HG02885 (cell line): ENCODE measurements around the gene TMSB4X.
"Not testable (repeated sequence)": the region's sequence is repeated elsewhere in the genome, so short reads cannot be mapped to it uniquely, and the experiment has no call there.

Experiments used
- ATAC-seq: cut with Tn5 transposase; IDR thresholded peaks from one replicate; pipeline ENCODE4 v1.9.1; 2021; ENCODE audit warnings: mild to moderate bottlenecking; ENCODE audit not compliant: unreplicated experiment, poor library complexity

Gene TMSB4X

DNA sequence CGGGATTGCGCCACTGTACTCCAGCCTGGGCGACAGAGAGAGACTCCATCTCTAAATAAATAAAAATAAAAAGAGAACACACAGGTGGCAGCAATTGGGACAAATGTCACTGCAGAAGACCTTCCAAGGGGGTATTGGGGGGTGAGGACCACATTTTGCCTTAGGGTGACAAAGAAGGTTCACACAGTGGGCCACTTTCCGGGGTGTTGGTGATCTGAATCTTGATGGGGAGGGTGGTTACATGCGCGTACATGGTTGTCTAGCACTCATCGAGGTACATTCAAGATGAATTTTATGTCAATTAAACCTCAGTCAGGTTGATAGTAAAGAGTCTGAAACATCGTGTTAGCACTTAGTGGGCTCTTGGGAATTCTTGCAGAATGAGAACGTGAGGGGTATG lies 20.5 kb upstream of the TMSB4X start:
- no peak for ATAC-seq

DNA sequence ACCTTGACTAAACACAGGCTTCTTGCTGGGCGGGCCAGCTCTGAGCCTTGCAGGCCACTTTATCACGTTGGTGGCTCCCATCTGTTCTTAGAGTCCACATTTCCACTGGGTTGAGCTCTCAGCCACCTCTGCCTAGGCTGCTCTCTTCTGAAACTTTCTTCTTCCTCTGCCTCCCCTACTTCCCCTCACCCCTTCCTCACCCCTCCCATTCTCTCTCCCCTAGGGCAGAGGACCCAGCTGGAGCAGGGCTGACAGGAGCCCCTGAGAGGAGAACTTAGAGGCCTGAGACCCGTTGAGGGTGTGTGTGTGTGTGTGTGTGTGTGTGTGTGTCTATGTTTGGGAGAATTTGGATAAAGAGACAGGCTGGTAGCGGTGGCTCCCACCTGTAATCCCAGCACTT lies 19.9 kb upstream of the TMSB4X start:
- no peak for ATAC-seq

DNA sequence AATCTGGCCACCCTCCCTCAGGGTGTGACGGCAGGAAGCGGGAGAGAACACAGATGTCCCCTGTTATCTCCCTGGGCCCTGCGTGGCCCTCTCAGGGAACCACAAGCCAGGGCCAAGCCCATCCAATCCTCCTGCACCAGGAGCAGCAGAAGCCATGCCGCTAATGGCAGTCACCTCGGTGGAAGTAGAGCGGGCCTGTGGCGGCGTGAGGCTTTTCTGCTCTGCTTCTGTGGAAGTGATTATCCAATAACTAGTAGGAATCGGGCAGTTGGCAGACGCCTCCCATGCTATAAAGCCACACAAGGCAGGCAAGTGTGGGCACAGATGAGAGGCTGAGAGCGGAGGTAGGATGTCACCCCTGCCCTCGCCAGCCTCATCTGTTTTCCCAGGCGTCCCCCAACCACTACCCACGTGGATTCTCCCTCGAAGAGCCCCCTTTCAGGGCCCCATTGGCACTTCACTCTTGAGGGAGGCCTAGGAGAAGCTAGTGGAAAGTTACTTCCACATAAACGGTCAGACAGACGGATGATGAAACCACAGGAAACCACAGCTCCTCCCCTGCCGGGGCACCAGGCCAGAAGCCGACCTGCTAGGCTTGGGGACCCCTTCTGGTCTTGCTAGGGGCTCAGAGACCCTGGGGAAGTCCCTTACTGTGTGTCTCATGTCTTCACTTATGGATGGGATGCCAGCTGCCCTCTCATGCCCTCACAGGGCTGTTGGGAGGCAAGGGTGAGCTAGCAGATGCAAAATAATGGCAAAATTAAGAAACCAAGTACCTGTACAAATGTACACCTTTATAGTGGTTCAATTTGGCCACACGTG lies 18.8 kb upstream of the TMSB4X start:
- peak; percentile 43 for ATAC-seq

DNA sequence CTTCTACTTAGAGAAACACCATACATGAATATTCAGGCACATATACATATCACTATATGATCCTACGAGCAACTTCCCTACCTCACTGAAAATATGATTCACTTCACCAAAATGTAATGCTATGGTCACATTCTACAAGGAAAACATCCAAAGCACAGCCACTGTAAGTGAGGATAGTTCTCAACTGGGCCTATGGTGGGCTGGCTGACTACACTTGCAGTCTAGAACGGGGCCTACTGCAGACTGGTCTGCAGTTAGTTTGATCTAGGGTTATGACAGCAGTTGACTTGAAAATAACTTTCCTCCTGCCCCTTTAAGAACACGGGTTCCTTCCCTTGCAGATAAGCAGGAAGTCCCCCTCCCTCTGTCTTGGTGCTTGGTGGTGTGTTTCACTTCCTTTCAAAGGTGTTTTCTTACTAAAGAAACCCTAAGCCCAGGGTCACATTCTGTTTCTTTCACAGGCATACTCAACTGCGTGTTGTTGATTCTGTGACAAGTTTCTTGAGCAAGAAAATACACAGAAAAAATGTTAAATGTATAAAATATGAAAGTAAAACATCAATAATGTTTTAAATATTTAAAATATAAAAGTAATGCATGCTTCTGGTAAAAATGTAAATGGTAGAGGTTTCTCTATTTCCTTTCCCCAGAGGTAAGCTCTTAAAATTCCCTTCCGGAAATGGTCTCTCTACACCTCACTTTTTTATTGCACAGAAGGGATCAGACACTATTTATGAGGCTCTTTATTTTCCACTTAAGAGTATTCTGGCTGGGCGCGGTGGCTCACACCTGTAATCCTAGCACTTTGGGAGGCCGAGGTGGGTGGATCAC lies 18.0 kb upstream of the TMSB4X start:
- peak; percentile 81 for ATAC-seq

DNA sequence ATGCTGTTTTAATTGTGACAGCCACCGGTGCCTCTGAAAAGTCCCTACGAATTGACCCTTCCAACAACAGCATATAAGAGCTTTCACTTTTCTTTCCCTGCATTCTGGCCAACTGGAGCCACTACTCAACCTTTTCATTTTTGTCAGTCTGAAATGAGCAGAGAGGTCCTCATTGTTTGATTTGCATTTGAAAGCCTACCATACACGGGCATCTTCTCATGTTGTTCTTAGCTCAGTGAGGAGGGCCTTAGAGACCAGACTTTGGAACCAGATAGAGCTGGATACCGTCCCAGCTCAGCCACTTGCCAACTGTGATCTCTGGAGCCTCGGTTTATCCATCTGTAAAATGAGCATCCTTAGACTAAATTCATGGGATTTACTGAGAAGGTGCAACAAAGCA lies 16.9 kb upstream of the TMSB4X start:
- ATAC-seq, result no peak

DNA sequence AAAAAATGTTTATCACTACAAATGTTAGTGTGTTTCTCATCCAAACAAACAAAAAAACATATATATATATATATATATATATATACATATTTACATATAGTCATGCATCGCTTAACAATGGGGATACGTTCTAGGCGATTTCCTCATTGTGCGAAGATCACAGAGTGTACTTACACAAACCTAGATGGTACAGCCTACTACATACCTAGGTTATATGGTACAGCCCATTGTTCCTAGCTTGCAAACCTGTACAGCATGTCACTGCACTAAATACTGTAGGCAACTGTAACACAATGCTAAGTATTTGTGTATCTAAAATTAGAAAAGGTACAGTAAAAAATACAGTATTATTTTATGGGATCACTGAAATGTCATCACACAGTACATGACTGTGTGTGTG lies 16.4 kb upstream of the TMSB4X start:
- no peak for ATAC-seq

DNA sequence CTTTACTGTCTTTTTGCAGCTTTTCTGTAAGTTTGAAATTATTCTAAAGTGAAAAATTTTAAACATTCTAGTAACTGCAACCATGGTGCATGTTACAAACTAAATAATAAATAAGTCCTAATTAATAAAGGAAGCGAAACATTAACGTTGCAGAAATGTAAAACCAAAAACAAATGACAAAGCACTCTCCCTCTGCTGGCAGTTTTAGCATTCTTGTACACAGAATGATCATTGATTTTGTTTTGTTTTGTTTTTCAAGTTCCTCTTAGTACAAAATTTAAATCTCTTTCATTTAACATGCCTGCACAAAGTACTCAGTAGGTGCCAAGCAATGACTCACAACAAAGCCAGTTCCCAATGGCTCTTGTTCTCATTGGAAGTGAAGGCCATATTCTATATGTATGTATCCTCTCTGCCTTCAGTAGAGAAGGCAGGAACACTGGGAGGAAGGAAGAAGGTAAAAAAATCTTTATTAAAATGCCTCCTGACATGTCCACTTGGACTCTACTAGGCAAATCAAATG lies 13.7 kb upstream of the TMSB4X start:
- no peak for ATAC-seq

DNA sequence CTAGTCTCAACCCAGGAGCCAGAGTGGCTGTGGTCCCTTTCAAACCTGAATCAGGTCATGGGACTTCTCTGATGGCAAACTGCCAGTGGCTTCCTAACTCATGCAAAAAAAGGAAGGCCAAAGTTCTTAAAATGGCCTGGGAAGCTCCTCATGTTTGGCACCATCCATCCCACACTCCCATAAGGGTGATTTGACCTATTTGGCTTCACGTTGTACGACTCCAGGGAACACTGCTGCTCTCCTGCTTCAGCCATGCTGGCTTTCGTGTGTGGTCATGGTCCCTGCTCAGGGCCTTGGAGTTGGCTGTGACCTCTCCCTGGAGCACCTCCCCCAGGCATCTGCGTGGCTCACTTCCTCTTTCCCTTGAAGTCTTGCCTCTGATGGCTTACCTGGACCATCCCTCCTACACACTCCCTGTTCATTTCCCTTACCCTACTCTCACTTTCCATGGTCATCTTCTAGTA lies 12.8 kb upstream of the TMSB4X start:
- ATAC-seq, result peak; percentile 68

DNA sequence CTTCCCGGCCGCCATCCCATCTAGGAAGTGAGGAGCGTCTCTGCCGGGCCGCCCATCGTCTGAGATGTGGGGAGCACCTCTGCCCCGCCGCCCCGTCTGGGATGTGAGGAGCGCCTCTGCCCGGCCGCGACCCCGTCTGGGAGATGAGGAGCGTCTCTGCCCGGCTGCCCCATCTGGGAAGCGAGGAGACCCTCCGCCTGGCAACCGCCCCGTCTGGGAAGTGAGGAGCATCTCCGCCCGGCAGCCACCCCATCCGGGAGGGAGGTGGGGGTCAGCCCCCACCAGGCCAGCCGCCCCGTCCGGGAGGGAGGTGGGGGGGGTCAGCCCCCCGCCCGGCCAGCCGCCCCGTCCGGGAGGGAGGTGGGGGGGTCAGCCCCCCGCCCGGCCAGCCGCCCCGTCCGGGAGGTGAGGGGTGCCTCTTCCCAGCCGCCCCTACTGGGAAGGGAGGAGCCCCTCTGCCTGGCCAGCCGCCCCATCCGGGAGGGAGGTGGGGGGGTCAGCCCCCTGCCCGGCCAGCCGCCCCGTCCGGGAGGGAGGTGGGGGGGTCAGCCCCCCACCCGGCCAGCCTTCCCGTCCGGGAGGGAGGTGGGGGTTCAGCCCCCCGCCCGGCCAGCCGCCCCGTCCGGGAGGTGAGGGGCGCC lies 11.6 kb upstream of the TMSB4X start:
- ATAC-seq, result not testable (repeated sequence)

DNA sequence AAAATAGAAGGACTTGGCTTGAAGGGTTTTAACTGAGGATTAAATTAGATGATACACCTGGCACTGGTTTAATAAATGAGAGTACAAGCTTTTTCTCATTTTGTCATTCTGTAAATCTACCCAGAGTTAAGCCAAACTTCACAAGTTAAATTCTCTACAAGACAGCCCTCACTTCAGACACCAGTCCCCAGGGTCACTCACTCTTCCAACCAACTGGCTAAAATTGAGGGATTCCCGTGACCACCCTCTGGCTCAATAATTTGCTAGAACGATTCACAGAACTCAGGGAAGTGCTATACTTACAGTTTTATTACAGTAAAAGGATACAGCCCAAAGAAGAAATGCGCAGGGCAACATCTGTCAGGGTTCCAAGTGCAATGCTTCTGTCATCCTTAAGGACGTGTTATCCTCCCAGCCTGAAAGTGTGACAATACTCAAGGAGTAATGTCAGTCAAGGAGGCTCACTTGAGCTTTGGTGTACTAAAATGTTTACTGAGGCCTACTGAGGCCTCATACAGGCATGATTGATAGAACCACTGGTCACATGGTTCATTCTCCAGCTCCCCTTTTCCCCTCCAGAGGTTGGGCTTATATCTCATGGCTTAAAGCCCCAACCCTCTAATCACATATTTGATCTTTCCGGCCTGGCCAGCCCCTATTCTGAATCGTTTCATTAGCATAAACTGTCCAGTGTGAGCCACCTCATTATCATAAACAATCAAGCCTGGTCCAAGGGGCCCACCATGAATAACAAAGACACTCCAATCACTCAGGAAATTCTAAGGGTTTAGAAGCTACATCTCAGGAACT lies 9.6 kb upstream of the TMSB4X start:
- ATAC-seq, result no peak

DNA sequence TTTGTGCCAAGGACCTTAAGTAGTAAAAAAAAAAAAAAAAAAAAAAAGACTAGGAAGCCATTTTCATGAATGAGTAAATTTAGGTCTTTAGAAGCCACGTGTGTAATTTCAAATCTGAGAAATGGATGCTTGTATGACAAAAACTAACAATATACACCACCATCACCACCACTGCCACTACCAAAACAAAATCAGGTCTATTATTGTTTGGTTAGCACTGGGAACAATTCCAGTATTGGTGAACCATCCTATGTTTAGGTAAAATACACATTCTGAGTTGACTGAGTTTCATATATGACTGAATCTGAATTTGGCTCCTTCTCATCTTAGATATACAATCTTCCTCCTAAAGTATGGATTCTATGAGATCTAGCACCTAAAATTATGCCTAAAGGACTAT lies 8.8 kb upstream of the TMSB4X start:
- no peak for ATAC-seq

DNA sequence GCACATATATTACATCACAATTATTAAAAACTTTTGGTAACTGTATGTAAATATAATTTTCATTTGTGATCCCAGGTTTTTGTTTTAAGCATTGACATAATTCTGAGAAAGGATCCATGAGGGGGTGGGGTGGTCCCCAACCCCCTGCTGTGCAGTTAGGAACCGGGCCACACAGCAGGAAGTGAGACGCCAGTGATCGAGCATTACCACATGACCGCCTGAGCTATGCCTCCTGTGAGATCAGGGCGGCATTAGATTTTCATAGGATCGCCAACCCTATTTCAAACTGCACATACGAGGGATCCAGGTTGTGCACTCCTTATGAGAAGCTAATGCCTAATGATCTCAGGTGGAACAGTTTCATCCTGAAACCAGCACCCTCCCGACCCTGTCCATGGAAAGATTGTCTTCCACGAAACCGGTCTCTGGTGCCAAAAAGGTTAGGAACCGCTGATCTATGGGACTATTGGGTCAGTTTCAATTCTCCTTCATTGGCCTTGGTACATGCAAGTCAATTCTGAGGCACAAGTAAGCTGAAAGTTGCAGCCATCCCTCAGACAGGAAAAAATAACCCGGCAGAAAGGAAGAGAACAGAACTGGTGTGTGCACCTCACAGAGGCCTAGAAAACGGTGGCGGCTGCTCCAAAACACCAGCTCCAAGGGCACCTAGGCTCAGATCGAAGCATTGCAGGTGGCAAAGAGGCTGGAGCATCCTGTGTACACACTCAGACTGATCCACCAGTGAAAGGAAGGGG lies 7.0 kb upstream of the TMSB4X start:
- no peak for ATAC-seq

DNA sequence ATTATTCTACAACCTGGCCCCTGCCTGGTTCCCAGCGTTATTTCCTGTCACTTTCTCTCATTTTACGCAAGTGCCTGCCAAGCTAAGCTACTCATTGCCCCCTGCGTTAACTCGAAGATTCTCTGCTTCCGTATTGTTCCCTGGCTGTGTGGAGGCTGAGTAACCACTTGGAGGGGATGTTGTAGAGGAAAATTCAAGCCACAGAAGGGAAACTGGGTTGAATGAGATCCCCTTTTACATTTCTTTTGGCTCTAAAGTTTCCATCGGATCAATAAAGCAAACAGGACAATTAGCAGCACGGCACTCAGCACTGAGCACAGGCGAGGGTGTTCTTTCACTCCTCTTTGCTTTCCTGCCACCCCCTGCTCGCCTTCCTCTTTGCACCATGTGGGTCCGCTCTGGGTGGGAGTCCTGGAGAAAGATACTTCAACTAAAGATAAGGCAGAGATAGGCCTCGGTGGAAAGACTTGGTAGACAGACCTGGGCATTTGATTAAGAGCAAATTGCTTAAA lies 4.2 kb upstream of the TMSB4X start:
- no peak for ATAC-seq

DNA sequence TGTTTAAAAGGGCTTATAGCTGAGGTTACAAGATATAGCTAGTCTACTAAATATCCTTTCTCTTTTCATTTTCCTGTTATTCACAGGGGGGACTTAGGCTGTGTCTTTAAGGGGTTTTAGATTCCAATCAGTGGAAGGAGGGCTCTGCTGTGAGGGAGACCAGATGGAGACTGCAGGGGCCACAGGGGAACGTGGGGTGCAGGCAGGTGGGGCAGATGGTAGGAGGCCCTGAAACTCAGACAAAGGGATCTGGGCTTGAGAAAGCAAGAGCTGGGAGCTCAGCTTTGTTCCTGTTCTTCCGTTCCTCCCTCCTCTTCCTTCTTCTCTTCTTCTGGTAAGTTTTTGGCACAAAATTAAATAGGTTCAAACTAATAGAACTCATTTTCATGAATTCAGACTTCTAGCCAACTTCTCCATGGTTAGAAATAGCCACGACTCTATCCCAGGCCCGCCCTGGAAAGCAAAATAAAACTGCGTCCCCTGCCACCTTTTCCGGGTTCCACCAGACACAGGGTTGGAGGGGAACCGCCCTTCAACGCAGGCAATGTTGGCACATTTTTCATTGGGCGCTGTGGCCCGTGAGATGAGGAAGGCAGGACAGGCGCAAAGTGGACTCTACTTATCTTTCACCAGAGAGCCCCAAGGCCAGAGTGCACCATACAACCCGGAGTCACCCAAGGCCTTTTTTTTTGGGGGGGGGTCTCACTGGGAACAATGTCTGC lies 3.5 kb upstream of the TMSB4X start:
- ATAC-seq, result no peak

DNA sequence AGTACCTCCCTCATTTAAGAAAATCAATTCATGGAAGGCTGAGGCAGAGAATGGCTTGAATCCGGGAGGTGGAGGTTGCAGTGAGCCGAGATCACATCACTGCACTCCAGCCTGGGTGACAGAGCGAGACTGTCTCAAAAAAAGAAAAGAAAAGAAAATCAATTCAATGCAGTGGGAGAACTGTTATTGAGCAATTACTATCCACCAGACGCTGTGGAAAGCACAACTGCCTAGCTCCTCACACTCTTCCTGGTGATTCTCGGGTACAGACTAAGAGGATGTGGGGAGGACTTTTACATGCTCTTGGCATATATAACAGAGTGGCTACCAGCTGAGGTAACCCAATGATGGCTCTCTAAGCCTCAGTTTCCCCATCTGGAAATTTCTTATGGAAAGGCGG lies 2.7 kb upstream of the TMSB4X start:
- no peak for ATAC-seq

DNA sequence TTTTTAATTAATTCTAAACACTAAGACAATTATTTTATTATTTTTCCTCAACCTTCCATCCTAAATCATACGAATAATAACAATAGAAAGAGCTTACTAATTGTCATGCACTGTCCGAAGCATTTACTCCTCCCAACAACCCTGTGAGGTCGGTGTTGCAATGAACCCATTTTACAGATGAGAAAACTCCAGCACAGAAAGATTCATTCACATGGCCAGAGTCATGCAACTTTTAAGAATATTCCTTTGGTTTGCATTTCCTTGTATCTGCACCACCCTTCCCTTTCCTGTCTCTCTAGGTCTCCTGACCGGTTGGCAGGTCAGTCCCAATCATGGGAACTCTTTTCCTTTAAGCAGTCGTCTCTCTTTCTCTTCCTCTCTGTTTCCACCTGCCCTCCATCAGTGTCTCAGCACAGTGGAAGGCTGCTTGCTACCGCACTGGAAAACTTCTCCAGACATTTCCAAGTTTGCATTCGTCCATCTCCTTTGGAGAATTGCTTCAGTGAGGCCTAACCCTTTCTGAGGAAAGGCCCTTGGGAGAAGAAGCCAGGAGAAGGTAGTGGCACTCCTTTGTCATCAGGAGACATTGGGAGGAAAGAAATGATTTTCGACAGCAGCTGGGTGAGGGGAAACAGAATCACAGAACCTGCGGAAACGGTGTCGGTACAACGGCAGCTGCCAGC lies 1.9 kb upstream of the TMSB4X start:
- ATAC-seq, result no peak

DNA sequence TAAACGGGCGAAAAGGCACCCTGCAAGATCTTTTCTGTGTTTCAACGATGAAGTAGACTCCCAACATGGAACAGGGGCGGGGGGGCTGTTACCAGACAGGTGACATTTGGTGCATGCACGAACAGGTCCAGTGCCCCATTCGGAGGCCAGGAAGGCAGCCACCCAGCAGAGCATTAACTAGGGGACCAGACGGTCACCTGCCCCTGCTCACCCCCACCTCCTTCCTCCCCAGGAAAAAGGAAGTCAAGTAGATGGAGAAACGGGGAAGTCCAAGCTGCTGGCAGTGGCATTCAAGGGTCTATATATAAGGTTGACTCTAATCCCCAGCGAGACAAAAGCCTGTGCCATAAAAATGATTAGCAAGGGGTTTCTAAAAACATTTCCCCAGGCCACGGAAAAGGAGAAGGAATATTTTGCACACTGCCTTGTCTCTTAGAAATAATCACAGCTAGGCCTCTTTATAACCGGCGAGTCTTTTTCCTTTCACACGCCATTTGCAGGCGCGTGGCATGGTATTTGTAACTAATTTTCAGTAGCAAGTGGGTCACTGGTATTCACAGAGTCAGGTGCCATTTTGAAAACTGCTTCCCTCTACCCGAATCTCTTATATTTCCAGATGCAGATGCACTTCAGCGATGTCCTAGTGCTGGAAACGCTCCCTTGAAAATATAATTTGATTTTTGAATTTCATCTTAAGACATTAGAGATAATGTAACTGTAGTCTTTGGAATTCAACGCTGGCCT lies 1.2 kb upstream of the TMSB4X start:
- ATAC-seq, result no peak
